Activated CD4-positive, alpha-beta T cell treated with anti-CD3 and anti-CD28 coated beads, Interleukin-2, amount 50 U/mL, for 4 hours (primary cell): ENCODE data around the gene TTLL6.

Experiments used
- DNase-seq, 2 experiments: peaks; one replicate each; pipeline ENCODE4 v3.0.0-alpha.2; 2020

TTLL6 gene

DNA sequence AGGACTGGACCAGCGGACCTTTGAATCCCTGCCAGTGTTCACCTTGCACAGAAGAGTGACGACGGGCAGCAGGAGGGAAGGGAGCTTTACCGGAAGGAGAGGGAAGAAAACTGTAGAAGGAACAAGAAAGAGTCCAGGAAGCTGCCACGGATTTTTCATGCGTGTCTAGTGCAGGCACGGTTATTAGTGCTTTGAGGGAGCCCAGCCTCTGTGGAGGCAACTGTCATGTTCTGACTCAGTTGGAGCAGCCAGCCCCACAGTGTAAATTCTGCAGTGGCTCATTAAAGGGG, 82.0 kb downstream of the TTLL6 start:
- no peak for DNase-seq

DNA sequence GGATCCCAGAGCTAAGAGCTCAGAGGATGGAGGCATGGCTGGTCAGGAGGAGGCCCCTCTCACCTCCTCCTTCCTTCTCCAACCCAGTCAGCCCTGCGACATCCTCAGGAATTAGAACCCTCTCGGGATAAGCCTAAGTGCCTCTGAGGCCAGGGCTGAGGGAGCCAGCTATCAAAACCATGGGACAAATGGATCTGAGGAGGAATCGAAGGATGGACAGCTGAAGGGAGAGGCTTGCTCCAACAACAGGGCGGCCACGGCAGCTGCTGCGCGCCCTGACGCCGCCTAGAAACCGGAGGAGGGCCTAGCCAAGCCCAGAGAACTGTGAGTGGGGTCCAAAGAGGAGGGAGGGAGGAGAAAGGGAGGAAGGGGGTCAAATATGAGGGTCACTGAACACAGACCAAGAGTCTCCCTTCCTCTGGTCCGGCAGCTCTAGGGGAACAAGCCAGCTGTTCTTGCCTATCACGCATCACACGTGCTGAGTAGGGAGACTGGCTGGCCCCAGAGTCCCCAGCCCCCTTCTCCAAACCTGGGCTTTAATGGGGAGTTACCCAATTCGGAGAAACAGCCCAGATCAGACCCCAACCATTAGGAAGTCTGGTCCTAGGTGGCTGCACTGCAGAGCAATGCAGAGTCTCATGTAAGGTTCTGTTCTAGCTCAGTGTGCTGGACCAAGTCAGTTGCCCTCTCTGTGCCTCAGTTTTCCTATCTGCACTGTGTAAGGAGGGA, 82.5 kb downstream of the TTLL6 start:
- no peak for DNase-seq

DNA sequence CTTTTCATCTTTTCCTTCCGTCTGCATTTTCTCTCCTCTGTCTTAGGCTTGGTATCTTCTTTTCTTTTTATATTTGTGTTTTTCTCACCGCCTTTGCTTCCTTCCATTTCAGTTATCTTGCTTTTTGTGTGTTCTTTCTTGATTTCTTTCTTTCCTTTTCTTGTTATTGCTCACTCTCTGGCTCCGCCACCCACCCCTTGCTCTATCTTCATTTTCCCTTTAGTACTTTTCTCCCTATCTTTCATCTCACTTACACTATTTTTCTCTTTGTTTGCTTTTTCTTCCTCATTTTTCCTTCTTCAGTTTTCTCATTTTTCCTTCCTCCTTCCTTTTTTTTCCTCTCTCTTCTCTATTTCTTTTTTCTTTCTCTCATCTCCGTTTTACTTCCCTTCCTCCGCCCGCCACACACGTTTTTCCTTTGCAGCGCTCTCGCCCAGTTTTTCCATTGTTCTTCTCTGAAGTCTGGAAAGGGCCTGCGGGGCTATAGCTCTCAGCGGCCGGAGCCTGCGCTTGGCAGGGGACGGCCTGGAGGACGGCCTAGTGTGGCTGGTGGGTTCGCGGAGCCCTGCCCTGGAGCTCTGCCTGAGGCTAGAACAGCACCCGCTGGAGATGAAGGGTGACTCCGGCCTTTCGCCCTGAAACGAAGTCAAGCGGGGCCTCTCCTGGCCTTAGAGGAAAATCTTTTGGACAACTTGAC, 83.2 kb downstream of the TTLL6 start:
- no peak for DNase-seq

DNA sequence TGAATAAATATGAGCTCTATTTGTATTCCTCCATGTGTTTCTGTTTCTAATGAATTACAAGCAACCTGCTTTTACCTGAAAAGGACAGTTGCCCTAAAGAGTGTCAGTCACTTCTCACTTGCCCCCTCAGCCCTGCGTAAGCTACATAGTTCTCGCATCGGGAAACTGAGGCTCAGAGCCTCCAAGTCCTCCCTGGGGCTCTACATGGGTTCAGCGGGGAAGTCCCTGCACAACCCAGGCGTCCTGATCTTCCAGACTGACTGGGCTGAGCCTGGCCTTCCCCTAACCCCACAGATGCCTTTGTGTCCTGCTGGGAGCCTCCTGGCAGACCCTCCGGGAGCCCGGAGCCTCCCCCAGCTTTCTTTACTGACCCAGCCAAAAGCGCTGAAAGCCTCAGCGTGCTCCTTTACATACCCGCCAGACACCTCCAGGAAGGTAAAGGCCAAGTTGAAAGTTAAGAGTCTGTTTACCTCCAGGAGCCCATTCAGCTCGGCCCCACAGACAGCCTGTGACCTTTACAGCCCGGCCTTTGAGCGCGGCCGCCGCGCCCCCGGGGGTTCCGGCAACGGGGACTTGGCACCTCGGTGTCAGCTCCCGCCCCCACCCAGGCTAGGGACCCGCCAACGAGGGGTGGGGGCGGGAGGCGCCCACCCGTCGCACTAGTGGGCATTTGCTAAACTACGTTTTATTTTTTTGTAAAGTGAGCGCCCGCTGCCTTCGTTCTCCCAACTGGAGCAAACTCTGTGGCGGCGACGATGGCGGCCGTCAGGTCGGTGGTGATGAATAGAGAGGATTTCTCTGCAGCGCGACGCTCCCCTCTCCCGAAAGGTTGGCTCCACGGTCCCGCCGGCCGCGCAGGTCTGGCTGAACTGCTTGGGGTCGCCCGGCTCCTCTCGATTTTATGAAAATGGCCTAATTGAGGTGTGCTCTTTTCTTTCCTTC, 84.1 kb downstream of the TTLL6 start:
- DNase-seq, result no peak

DNA sequence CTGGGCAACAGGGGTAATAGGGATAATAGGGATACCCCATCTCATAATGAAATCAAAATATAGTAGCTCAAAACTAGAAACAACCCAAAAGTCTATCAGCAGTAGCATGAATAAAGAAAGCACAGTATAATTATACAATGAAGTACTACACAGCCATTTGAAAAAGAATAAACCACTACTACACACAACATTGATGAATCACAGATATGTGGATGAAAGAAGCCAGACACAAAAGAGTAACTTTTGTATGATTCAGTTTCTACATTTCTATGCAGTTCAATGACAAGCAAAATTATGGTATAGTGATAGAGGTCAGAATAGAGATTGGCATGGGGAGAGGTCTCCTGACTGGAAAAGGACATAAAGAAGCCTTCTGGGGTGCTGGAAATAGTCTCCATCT, 85.7 kb downstream of the TTLL6 start:
- DNase-seq, result no peak

DNA sequence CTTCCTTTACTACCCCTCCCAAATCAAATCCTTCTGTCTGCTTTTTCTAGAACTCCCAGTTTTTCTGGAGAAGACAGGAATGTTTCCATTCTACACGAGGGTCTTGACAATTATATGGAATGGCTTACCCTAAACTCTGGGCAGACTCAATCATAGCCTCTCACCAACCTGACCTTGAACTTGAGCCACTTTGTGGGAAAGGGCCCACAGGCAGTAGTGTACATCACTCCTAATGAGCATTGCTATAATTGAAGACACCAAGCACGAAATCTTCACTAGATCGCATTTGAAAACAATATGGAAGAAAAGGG, 86.8 kb downstream of the TTLL6 start:
- DNase-seq, result no peak

DNA sequence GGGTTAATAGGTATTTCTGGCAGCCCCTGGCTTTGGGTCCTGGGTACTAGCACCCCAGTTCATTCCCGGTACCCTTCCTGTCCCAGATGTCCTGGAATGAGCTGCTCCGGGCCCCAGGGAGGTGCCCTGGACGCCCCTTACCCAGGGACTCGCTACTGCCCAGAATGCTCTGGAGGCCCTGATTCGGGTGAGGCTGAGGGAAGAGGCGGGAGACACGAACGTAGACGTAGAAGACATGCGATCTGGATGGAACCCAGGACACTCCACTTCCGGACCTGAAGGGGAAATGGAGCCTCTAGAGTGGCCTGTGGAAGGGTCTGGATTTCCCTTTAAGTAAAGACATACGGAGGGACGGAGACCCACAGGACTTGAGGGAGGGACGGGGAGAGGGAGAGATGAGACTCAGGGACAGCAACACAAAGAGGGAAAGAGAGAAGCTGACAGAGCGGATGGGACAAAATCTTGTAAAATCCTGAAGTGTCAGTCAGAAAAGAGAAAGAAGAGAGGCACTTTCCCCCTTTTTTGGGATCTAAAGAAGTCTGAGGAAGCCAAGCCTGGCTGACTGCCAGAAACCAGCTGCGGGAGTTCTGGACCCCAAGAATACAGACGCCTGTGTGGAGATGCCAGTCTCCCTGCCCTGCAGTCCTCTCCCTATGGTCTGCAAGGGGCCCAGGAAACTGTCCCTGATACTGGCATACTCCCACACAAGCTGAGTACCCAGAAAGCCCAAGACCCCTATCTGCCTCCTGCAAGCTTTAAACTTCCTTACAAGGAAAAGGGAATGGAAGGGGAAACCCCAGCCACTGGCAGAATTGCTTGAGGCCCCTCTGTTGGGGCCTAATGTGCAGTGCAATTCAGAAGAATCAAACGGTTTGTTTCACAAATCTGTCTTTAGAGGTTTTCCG, 87.4 kb downstream of the TTLL6 start:
- no peak for DNase-seq

DNA sequence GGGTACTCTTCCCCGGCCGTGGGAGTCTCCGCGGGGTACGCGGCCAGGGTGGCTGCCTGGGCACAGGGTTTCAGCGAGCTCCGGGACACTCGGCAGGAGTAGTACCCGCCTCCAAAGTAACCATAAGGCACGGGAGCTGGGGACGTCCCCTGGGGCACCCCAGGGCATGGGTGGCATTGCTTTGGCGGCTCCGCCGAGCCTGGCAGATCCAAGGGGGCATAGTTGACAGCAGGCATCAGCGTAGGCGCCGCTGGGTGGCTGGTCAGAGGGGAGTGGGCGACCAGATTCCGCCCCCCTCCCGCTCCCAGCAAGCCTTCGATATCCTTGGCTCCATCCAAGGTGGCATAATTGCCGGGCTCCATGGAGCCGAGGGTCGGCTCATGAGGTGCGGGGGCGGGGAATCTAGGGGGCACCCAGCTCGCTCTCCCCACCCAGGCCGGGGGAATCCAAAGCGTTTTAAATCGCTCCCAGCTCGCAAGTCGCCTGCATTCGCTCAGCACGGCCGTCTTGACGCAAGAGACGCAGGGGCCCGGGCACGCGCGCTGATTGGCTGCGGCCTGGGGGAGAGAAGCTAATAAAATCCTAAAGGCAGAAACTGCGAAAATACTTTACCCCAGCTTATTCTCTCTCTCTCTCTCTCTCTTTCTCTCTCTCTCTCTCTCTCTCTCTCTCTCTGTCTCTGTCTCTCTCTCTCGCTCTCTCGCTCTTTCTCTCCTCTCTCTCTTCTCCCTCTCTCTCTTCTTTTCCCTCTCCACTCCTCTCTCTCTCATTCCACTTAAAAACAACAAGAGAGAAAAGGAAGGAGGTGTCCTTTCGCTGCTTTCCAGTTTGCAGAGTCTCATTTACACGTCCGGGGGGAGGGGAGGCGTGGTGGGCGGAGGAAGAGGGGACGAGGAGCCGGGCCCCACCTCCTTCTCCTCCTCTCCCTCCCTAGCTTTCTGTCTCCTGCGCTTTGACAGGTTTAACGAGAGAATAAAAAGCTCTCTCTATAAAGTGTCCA, 88.5 kb downstream of the TTLL6 start, which contains the start of gene HOXB13:
HOXB13 (minus strand) TSS at position 519 of the 1,000 bp plus-strand sequence; CDS start at position 362, 157 bp downstream.
- peak in 1 of 2 experiments; percentile 34 for DNase-seq

DNA sequence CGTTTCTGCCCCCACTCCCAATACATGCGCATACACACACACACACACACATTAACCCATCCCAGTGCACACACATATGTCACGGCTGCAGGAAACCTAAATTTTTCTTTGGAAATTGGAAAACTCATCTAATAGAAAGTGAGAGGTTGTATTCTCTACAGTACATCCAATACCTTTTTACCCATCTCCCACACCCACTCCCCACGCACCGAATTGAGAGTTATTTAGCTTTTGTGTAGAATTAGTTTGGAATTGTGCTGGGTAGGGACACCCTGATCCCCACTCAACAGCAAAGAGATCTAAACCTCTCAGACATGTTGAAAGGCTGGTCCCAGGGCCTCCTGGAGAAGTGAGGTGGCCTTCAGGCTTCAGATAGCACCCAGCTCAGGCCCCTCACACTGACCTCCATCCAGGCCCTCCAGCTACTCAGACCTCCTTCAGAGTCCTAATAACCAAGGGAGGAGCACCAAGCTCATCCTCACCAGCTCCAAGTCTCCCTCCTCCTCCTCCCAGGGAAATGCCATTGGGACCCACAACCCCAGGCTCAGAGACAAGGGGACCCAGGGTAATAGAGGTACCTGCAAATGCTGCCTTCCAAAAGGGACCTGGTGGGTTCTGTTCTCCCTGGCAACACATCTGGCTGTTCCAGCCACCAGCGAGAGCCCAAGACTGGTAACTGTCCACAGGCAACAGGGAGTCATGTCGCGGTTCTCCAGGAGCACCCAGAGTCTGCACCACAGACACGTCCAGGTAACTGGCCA, 89.4 kb downstream of the TTLL6 start:
- no peak for DNase-seq

DNA sequence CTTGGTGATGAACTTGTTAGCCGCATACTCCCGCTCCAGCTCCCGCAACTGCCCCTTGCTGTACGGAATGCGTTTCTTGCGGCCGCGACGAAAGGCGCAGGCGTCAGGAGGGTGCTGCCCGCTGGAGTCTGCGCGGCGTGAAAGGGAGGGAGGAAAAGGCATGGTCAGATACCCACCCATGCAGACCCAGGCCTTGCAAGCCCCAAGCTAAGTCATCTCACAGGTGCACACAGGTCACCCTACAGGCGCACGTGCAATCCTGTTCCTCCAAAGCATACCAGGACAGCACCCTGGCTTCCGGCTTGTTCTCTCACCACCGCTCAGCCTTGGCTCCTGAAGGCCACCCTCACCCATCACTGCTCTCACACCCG, 90.1 kb downstream of the TTLL6 start:
- DNase-seq, result no peak

DNA sequence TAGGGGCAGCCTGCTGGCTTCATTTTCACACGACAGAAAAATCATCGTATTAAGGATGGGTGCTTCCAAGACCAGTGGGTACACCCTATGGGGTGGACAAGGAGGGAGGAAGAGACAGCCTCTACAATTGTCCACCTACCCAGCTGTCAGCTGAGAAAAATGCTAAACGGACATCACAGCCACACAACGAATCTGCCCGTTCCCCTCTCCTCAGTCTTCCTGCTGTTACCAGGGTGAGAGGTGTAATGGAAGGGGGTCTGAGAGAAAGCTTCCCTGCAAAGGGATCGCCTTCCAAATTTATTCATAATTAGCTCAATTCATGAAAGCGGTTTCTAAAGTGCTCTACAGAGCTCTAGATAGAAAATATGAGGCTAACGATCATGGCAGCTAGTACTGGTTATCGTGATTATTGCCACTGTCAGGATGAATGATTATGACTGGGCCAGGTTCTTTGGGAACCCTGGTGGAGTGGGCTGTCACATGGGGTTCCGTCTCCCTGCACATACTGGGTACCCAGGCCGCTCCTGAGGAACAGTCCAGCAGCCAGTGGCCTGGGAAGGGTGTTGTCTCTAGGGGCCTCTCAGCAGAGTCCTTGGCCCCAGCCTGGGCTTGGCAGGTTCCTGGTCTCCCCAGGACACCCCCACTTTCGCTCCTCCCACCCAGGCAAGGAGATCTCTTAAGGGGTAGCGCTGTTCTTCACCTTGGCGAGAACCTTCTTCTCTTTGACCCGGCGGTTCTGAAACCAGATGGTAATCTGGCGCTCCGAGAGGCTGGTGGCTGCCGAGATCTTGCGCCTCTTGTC, 90.7 kb downstream of the TTLL6 start:
- DNase-seq, result no peak

DNA sequence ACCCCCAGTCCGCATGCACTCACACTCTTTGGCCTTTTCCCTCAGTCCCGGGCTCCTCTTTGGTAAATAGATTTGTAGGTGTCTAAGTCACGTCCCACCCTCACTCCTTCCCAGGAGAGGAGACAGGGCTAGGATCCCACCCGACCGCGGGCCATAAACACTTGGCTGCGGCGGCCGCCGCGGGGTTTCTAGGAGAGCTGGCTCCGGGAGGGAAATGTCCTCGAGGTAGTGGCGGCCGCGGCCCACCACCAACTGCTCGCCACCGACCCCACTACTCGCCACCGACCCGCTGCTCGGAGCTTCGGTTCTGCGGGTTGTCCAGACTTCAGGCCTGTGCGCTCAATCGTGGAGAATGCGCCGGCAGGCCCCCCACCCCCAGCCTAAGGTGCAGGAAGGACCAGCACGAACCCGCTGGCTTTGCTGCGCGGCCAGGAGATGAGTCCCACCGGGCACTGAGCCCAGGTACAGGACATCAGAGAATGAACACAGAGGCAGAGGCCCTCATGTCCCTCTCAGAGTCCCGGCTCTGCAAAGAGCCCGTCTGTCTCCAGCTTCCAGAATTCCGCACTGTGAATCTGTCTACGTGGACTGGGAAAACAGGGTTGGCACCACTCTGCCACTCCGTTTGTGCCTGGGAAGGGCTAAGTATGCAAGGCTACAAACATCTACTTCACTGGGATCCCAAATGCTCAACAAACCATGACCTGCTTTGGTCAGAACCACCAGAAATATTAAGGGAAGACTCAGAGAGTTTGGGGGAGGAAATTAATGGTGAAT, 91.6 kb downstream of the TTLL6 start:
- no peak for DNase-seq

DNA sequence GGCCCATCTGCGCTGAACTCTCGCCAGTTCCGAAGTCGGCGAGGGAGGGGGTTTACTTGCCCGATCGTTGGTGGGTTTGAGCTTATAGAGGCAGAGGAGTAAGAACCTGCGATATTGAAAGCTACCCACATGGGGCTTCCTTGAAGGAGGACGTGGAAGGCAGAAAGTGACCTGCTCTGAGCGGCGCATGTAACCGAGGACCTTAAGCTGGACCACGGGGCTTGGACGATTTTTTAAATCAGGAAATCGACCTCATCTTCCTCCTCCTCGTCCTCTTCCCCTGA, 92.1 kb downstream of the TTLL6 start:
- no peak for DNase-seq

DNA sequence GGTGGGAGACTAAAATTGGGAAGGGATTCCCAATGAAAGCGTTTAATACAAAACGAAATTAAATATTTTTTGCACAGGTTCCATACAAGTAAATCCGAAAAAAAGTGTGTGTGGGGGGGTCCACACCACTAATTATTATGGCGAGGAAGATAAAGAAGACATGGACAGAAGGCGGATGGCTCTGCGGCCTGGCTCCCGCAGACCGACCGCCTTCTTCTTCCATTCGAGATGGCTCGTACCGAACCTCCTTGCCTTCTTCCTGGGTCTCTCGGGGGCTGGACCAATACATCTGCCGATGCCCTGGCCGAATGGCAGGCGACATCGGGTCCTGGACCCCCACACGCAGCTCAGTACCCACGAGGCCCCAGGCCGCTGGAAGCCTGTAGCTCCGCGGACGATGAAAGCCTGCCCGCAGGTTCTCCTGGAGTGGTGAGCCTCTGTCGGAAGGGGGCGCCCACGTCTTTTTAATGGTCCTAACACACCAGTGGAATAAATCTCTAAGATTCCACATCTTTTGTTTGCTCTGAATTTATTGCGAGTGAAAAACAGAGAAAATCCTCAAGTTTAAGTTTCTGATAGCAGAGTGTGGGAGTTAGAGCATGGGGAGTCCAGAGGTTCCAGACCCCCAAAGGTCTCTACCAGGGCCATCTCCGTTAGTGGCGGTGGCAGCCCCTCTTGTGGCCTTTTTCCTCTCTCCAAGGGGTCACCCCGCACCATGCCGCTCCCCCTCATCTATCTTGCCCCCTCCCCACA, 92.6 kb downstream of the TTLL6 start:
- DNase-seq, result peak; percentile 75 to 78

DNA sequence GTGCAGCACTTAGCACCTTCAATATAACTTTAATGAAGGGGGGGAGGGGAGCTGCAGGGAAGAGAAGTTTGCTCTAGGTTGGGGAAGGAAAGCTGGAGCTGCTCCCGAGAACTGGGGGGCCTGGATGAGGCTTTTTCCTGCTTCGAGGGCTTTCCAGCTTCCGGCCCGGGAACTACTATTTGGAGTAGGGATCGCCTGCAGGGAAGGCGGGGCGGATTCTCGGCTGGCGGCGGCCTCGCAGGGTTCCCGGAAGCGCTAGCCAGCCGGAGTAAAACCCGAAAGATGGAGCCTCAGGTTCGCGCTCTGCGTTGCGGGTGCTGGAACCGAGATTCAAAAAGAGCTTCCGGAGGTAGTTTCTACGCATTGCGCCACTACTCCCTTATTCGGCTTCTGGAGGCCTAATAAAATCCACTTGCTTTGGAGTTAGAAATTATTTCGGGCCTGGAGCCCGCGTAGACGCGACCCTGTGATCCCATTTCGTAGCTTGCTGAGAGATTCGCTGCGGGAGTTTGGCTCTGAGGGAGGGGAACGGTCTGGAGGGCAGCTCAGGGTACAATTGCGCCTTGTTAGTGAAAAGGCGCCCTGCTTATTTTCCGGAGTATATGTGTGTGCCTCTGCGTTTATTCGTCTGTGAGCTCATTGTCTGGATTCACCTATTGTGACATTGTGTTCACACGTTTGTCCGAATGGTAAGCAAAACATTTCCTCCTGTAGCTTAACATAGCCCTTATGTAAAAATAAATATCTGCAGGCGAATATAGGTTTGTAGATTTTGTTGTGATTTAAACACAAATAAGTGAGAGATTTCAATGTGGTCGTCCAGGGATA, 93.4 kb downstream of the TTLL6 start:
- no peak for DNase-seq

DNA sequence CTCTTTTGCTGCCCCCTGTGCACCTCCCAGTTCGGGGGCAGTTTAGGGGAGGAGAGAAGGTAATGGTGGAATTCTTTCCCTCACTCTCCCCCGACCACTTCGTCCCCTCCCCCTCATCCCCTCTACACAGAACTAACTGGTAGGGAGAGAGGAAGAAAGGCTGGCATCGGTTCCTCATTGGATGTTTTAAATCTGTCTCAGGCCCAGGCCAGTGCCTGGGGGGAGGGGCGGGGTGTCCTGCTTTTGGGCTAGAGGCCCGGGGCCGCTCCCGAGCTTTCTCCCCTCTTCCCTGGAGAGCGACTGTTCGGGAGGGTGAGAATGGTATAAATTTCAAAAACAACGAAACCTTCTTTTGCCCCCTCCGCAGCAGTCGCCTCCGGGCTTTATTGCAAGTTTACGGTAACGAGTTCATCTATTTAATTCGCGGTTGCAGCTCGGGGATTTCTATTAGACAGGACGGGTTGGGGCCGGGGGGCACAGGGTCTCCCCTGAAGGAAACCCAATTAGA, 94.1 kb downstream of the TTLL6 start, which contains the start of gene PRAC2:
PRAC2 (plus strand) TSS at position 271 of the 508 bp plus-strand sequence. CDS start 1,226 bp downstream, outside the sequence.
- DNase-seq, result no peak
